Trophoblast cell (in vitro differentiated cells and primary cell): ENCODE results near the gene RSAD2.

Experiments used
- DNase-seq, 2 donors: peaks; one replicate each; pipeline ENCODE4 v3.0.0-alpha.2; 2016
- H2AFZ ChIP-seq: 2 replicates; pipeline ENCODE4 v1.6.1; 2013; ENCODE audit warnings: low read length, moderate library complexity, mild to moderate bottlenecking; ENCODE audit not compliant: insufficient read depth, poor library complexity
- H2AK5ac ChIP-seq: 2 replicates; pipeline ENCODE4 v1.6.1; 2013; ENCODE audit warnings: mild to moderate bottlenecking, low read length
- H2BK120ac ChIP-seq: 2 replicates; pipeline ENCODE4 v1.6.1; 2013; ENCODE audit warnings: low read length, mild to moderate bottlenecking, moderate library complexity; ENCODE audit not compliant: insufficient read depth, poor library complexity
- H2BK12ac ChIP-seq: 2 replicates; pipeline ENCODE4 v1.6.1; 2013; ENCODE audit warnings: mild to moderate bottlenecking, low read length, moderate library complexity
- H2BK5ac ChIP-seq: 2 replicates; pipeline ENCODE4 v1.6.1; 2013; ENCODE audit warnings: low read length, low read depth, moderate library complexity, mild to moderate bottlenecking; ENCODE audit not compliant: poor library complexity
- H3K14ac ChIP-seq: 2 replicates; pipeline ENCODE4 v1.6.1; 2013; ENCODE audit warnings: mild to moderate bottlenecking, low read length
- H3K18ac ChIP-seq: 2 replicates; pipeline ENCODE4 v1.6.1; 2013; ENCODE audit warnings: mild to moderate bottlenecking, low read length
- H3K23ac ChIP-seq: 2 replicates; pipeline ENCODE4 v1.6.1; 2013; ENCODE audit warnings: low read length
- H3K27ac ChIP-seq: 2 replicates; pipeline ENCODE4 v1.5.1; 2013; ENCODE audit warnings: low read depth, mild to moderate bottlenecking, inconsistent platforms, low read length, moderate library complexity
- H3K27me3 ChIP-seq: 2 replicates; pipeline ENCODE4 v1.6.1; 2013; ENCODE audit warnings: inconsistent platforms, mild to moderate bottlenecking, low read length, moderate library complexity; ENCODE audit not compliant: insufficient read depth
- H3K36me3 ChIP-seq, 2 experiments: 1 replicate in 1 of 2; 2 replicates in 1 of 2; pipeline ENCODE4 v1.6.1; 2013; ENCODE audit warnings: low read length in 2 of 2, mild to moderate bottlenecking in 2 of 2, moderate library complexity in 1 of 2; ENCODE audit not compliant: insufficient read depth in 2 of 2, control insufficient read depth in 1 of 2
- H3K4ac ChIP-seq: 2 replicates; pipeline ENCODE4 v1.6.1; 2013; ENCODE audit warnings: low read depth, mild to moderate bottlenecking, low read length, moderate library complexity
- H3K4me1 ChIP-seq, 2 experiments: 1 replicate in 1 of 2; 2 replicates in 1 of 2; pipeline ENCODE4 v1.6.1; 2013; ENCODE audit warnings: low read length in 2 of 2, mild to moderate bottlenecking in 2 of 2, moderate library complexity in 1 of 2; ENCODE audit not compliant: insufficient read depth in 2 of 2, control insufficient read depth in 1 of 2
- H3K4me2 ChIP-seq: 2 replicates; pipeline ENCODE4 v1.6.1; 2013; ENCODE audit warnings: inconsistent platforms, mild to moderate bottlenecking, low read length, moderate library complexity
- H3K4me3 ChIP-seq: 2 replicates; pipeline ENCODE4 v1.5.1; 2013; ENCODE audit warnings: mild to moderate bottlenecking, low read depth, low read length, inconsistent platforms
- H3K79me1 ChIP-seq: one replicate; pipeline ENCODE4 v1.6.1; 2013; ENCODE audit warnings: low read length
- H3K79me2 ChIP-seq: 2 replicates; pipeline ENCODE4 v1.6.1; 2013; ENCODE audit warnings: low read length, mild to moderate bottlenecking; ENCODE audit not compliant: control insufficient read depth, insufficient read depth, poor library complexity
- H3K9ac ChIP-seq: 2 replicates; pipeline ENCODE4 v1.6.1; 2013; ENCODE audit warnings: mild to moderate bottlenecking, low read length
- H3K9me3 ChIP-seq: 2 replicates; pipeline ENCODE4 v1.6.1; 2013; ENCODE audit warnings: low read depth, mild to moderate bottlenecking, control low read depth, inconsistent platforms, low read length; ENCODE audit not compliant: insufficient read depth
- H4K12ac ChIP-seq: 2 replicates; pipeline ENCODE4 v1.6.1; 2013; ENCODE audit warnings: low read depth, mild to moderate bottlenecking, low read length, moderate library complexity
- H4K8ac ChIP-seq: 2 replicates; pipeline ENCODE4 v1.6.1; 2013; ENCODE audit warnings: low read depth, mild to moderate bottlenecking, low read length, moderate library complexity
- H4K91ac ChIP-seq: one replicate; pipeline ENCODE4 v1.6.1; 2013; ENCODE audit warnings: low read depth, mild to moderate bottlenecking, low read length, moderate library complexity
- WGBS: extraction: QIAGEN DNeasy Blood & Tissue Kit; methylation state at CpG from one replicate; pipeline ENCODE4 v1.1.7; 2013; ENCODE audit warnings: missing lambda C conversion rate; ENCODE audit not compliant: insufficient read length, insufficient coverage; ENCODE audit errors: extremely low coverage; 5-methylcytosine and 5-hydroxymethylcytosine counted together

Gene RSAD2

GRCh38 chr2:6864231-6864754, 13.3 kb upstream of the RSAD2 start:
- Histone ChIP-seq H2BK12ac (no peak overlapping the region), H3K9ac (no peak overlapping the region), H3K18ac (no peak overlapping the region), H3K4me2 (no peak overlapping the region), H2AK5ac (no peak overlapping the region), H4K91ac (no peak overlapping the region), H3K4me3 (no peak overlapping the region), H3K27ac (no peak overlapping the region), H3K14ac (no peak overlapping the region), H2BK120ac (no peak overlapping the region), H3K79me2 (no peaks in the 10 kb centered on the region), H2BK5ac (no peak overlapping the region), H4K12ac (no peak overlapping the region), H2AFZ (no peak overlapping the region), H3K23ac (no peak overlapping the region), H3K9me3 (peaks cover 6% of the 10 kb centered on the region), H3K79me1 (peaks cover 2% of the 10 kb centered on the region), H3K4me1 (peaks cover 0 to 4% of the 10 kb centered on the region in 2 experiments), H3K36me3 (no peaks in the 10 kb centered on the region), H3K4ac (no peak overlapping the region), H4K8ac (no peak overlapping the region), H3K27me3 (peaks cover 10% of the 10 kb centered on the region)
- WGBS: no CpG with 5 or more reads among the region's 8 CpGs
- DNase-seq: peak; percentile 64 to 88

GRCh38 chr2:6864923-6865345, 12.6 kb upstream of the RSAD2 start:
- no peak overlapping the region for H3K27ac ChIP-seq
- peaks cover 10% of the 10 kb centered on the region for H3K27me3 ChIP-seq
- peak overlapping the region; percentile 11 for H3K18ac ChIP-seq
- no peak overlapping the region for H2BK120ac ChIP-seq
- peak overlapping the region; percentile 62 for H4K8ac ChIP-seq
- no peak overlapping the region for H3K14ac ChIP-seq
- H3K4me2 ChIP-seq: peak overlapping the region; percentile 96
- H3K4ac ChIP-seq: no peak overlapping the region
- no peaks in the 10 kb centered on the region for H3K79me2 ChIP-seq
- peaks cover 4% of the 10 kb centered on the region for H3K9me3 ChIP-seq
- H3K79me1 ChIP-seq: peaks cover 2% of the 10 kb centered on the region
- peak overlapping the region; percentile 71 for H3K4me3 ChIP-seq
- WGBS: no CpG with 5 or more reads among the region's 37 CpGs
- no peak overlapping the region for H3K23ac ChIP-seq
- H2AK5ac ChIP-seq: no peak overlapping the region
- peak overlapping the region; percentile 83 for H2AFZ ChIP-seq
- peak in 1 of 2 donors; percentile 26 for DNase-seq
- H2BK5ac ChIP-seq: no peak overlapping the region
- H3K9ac ChIP-seq: no peak overlapping the region
- peak overlapping the region; percentile 16 for H4K91ac ChIP-seq
- no peaks in the 10 kb centered on the region for H3K36me3 ChIP-seq
- H2BK12ac ChIP-seq: no peak overlapping the region
- H4K12ac ChIP-seq: no peak overlapping the region
- H3K4me1 ChIP-seq: peaks cover 0 to 4% of the 10 kb centered on the region in 2 experiments

- peak within 1 kb of the TSS; percentile 41 for H3K9ac ChIP-seq
- no peak within 1 kb of the TSS for H2BK12ac ChIP-seq
Observed at GRCh38 chr2:6865346-6866274, 12.0 kb upstream of the RSAD2 start, which contains the start of gene CMPK2. CMPK2 (minus strand) TSS chr2:6865907; CDS start chr2:6865696, 211 bp downstream.

GRCh38 chr2:6866275-6866671, 11.3 kb upstream of the RSAD2 start:
- peak overlapping the region; percentile 16 for H4K91ac ChIP-seq
- H2BK5ac ChIP-seq: no peak overlapping the region
- H3K79me1 ChIP-seq: peaks cover 2% of the 10 kb centered on the region
- peaks cover 4% of the 10 kb centered on the region for H3K9me3 ChIP-seq
- H3K14ac ChIP-seq: no peak overlapping the region
- peak overlapping the region; percentile 21 for H2AFZ ChIP-seq
- no peak overlapping the region for H3K4ac ChIP-seq
- no peak overlapping the region for H4K12ac ChIP-seq
- no peak overlapping the region for H3K9ac ChIP-seq
- H3K4me1 ChIP-seq: peaks cover 0 to 4% of the 10 kb centered on the region in 2 experiments
- no peak overlapping the region for H2BK120ac ChIP-seq
- H3K79me2 ChIP-seq: no peaks in the 10 kb centered on the region
- peak overlapping the region; percentile 71 for H3K4me3 ChIP-seq
- peaks cover 10% of the 10 kb centered on the region for H3K27me3 ChIP-seq
- H3K36me3 ChIP-seq: no peaks in the 10 kb centered on the region
- no peak overlapping the region for H2AK5ac ChIP-seq
- peak in 1 of 2 donors; percentile 53 for DNase-seq
- peak overlapping the region; percentile 16 for H4K8ac ChIP-seq
- H3K18ac ChIP-seq: no peak overlapping the region
- H2BK12ac ChIP-seq: no peak overlapping the region
- no peak overlapping the region for H3K27ac ChIP-seq
- peak overlapping the region; percentile 96 for H3K4me2 ChIP-seq
- no CpG with 5 or more reads among the region's 9 CpGs for WGBS
- H3K23ac ChIP-seq: no peak overlapping the region

More at GRCh38 chr2:6865346-6866274, 12.0 kb upstream of the RSAD2 start, which contains the start of gene CMPK2:
- no peak within 1 kb of the TSS for H3K14ac ChIP-seq
- H2BK5ac ChIP-seq: no peak within 1 kb of the TSS
- H3K27ac ChIP-seq: no peak within 1 kb of the TSS
- peaks cover 10% of the 10 kb centered on the region for H3K27me3 ChIP-seq
- H3K79me1 ChIP-seq: peaks cover 2% of the 10 kb centered on the region
- peak within 1 kb of the TSS; percentile 96 for H3K4me2 ChIP-seq
- WGBS: no CpG with 5 or more reads among the region's 115 CpGs
- H3K4me3 ChIP-seq: peak within 1 kb of the TSS; percentile 71
- no peak within 1 kb of the TSS for H3K23ac ChIP-seq
- H3K79me2 ChIP-seq: no peaks in the 10 kb centered on the region
- peak within 1 kb of the TSS; percentile 83 for H2AFZ ChIP-seq
- H2AK5ac ChIP-seq: no peak within 1 kb of the TSS
- H3K36me3 ChIP-seq: no peaks in the 10 kb centered on the region
- H2BK120ac ChIP-seq: no peak within 1 kb of the TSS
- H3K4me1 ChIP-seq: peaks cover 0 to 4% of the 10 kb centered on the region in 2 experiments
- peak; percentile 56 to 75 for DNase-seq
- H4K12ac ChIP-seq: no peak within 1 kb of the TSS
- peak within 1 kb of the TSS; percentile 16 for H4K91ac ChIP-seq
- H4K8ac ChIP-seq: peak within 1 kb of the TSS; percentile 62
- peak within 1 kb of the TSS; percentile 71 for H3K18ac ChIP-seq
- no peak within 1 kb of the TSS for H3K4ac ChIP-seq
- peaks cover 4% of the 10 kb centered on the region for H3K9me3 ChIP-seq
